ENCODE measurements around the gene DIS3L2.
"Not testable (repeated sequence)": the region's sequence is repeated elsewhere in the genome, so short reads cannot be mapped to it uniquely, and the experiment has no call there.

Gene DIS3L2

GRCh38 chr2:232350804-232351685, 389.5 kb downstream of the DIS3L2 start:
- DNase-seq (ENCODE audit: low read depth), result no peak

- DNase-seq (ENCODE audit: low read depth), result no peak
Observed at GRCh38 chr2:232351686-232352510, 390.4 kb downstream of the DIS3L2 start.

GRCh38 chr2:232352511-232353091, 391.1 kb downstream of the DIS3L2 start:
- no peak for DNase-seq (ENCODE audit: low read depth)

GRCh38 chr2:232353096-232353495, 391.6 kb downstream of the DIS3L2 start:
- no peak for DNase-seq (ENCODE audit: low read depth)

GRCh38 chr2:232353660-232354059, 392.1 kb downstream of the DIS3L2 start:
- DNase-seq (ENCODE audit: low read depth), result no peak

GRCh38 chr2:232354069-232354468, 392.6 kb downstream of the DIS3L2 start:
- DNase-seq (ENCODE audit: low read depth), result no peak

- no peak for DNase-seq (ENCODE audit: low read depth)
Observed at GRCh38 chr2:232361646-232362045, 400.1 kb downstream of the DIS3L2 start.

- no peak for DNase-seq (ENCODE audit: low read depth)
Observed at GRCh38 chr2:232362174-232362900, 400.8 kb downstream of the DIS3L2 start.

GRCh38 chr2:232363064-232363783, 401.7 kb downstream of the DIS3L2 start:
- not testable (repeated sequence) for DNase-seq (ENCODE audit: low read depth)

GRCh38 chr2:232363784-232364615, 402.5 kb downstream of the DIS3L2 start:
- peak; percentile 40 for DNase-seq (ENCODE audit: low read depth)

GRCh38 chr2:232364806-232365594, 403.5 kb downstream of the DIS3L2 start:
- DNase-seq (ENCODE audit: low read depth), result not testable (repeated sequence)

- DNase-seq (ENCODE audit: low read depth), result peak; percentile 50
Observed at GRCh38 chr2:232365621-232366321, 404.3 kb downstream of the DIS3L2 start.

- DNase-seq (ENCODE audit: low read depth), result not testable (repeated sequence)
Observed at GRCh38 chr2:232366461-232366860, 404.9 kb downstream of the DIS3L2 start.

GRCh38 chr2:232367016-232367415, 405.5 kb downstream of the DIS3L2 start:
- DNase-seq (ENCODE audit: low read depth), result no peak

GRCh38 chr2:232367591-232368233, 406.2 kb downstream of the DIS3L2 start:
- DNase-seq (ENCODE audit: low read depth), result no peak

- no peak for DNase-seq (ENCODE audit: low read depth)
Observed at GRCh38 chr2:232368311-232368731, 406.8 kb downstream of the DIS3L2 start.

GRCh38 chr2:232369126-232369951, 407.8 kb downstream of the DIS3L2 start:
- DNase-seq (ENCODE audit: low read depth), result no peak
